22Rv1 (cell line): ENCODE results near the gene SLC50A1.

Experiments used
- ZFX ChIP-seq: fragments of 450-650 bp; IDR thresholded peaks from 2 replicates; pipeline ENCODE4 v1.6.1; 2017; ENCODE audit warnings: antibody characterized with exemption, borderline replicate concordance
- TF ChIP-seq, protein P1 (sequence below): fragments of 450-650 bp; IDR thresholded peaks from 2 replicates; pipeline ENCODE4 v1.5.1; 2017; ENCODE audit warnings: mild to moderate bottlenecking

DNA sequence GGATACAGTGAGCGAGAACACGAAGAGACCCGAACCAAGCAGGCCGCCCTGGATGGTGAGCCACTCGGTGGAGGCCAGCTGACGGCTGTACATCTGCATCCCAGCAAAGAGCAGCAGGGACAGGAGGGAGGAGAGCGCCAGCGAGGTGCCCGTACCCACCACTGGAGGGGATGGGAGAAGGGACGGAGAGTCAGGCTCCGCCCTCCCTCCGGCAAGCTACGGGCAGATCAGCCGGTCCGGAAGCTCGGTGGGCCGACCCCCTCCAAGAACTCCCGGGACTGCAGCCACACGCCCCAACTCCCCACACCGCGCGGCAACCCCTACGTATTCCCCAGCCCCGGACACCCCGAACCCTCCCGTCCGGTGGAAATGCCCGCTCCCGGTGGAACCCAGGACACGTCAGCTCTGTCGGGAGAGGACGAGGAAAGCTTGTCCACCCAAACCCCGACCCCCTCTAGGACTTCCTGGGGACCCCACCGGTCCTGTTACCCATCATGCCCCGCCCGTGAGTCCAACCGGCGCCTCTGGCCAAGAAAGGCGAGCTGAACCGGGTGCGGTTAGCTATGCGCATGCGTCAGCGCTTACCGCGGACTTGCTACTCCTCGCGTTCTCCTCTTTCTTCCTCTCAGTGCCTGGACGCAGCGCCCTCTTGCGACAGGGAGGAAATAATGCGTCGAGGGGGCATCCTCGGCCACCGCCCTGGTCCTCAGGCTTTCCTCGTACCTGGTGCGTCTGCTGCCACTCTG, 37.3 kb downstream of the SLC50A1 start, which contains the start of gene KRTCAP2:
- TF ChIP-seq, protein P1, sequence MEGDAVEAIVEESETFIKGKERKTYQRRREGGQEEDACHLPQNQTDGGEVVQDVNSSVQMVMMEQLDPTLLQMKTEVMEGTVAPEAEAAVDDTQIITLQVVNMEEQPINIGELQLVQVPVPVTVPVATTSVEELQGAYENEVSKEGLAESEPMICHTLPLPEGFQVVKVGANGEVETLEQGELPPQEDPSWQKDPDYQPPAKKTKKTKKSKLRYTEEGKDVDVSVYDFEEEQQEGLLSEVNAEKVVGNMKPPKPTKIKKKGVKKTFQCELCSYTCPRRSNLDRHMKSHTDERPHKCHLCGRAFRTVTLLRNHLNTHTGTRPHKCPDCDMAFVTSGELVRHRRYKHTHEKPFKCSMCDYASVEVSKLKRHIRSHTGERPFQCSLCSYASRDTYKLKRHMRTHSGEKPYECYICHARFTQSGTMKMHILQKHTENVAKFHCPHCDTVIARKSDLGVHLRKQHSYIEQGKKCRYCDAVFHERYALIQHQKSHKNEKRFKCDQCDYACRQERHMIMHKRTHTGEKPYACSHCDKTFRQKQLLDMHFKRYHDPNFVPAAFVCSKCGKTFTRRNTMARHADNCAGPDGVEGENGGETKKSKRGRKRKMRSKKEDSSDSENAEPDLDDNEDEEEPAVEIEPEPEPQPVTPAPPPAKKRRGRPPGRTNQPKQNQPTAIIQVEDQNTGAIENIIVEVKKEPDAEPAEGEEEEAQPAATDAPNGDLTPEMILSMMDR = peak; percentile 100
- TF ChIP-seq ZFX = no peak
